Smooth muscle cell of the umbilical artery (primary cell): ENCODE results near the gene C11orf24. TPM values are rescaled to one million over a fixed set of nuclear protein-coding genes. Genes with fewer than 3 reads are reported as not detected.

Experiments
- total RNA-seq: library from RNA; depleted of rRNA; stranded (reverse); fragments of >200 nt; gene quantifications from 2 replicates; pipeline ENCODE4 v1.2.3, GENCODE V29; 2014

The C11orf24 gene
- total RNA-seq, result 40.1 and 66.5 TPM in 2 replicates

GRCh38 chr11:68271781-68272608 lies at the start of gene C11orf24:
C11orf24 (minus strand) TSS chr11:68271973; CDS start chr11:68263767, 8,206 bp downstream.

GRCh38 chr11:68312117-68312779 lies 40.5 kb upstream of the C11orf24 start, which contains the start of gene LRP5:
LRP5 (plus strand) TSS chr11:68312591; CDS start chr11:68312715, 124 bp downstream.

GRCh38 chr11:68213135-68213515 lies 58.6 kb downstream of the C11orf24 start, which contains the start of gene KMT5B:
KMT5B (minus strand) TSS chr11:68213296; CDS start chr11:68190076, 23,220 bp downstream.

Other genes with a start within 250 kb of the C11orf24 start
- gene NDUFS8, start 241.3 kb downstream of the C11orf24 start, total RNA-seq, result 78.4 and 79.0 TPM in 2 replicates
- gene TCIRG1, start 232.9 kb downstream of the C11orf24 start, total RNA-seq, result 111 and 115 TPM in 2 replicates
- gene CHKA, start 150.6 kb downstream of the C11orf24 start, total RNA-seq, result 12.0 and 14.0 TPM in 2 replicates
- 26.4 and 27.6 TPM in 2 replicates for gene KMT5B, start 58.7 kb downstream of the C11orf24 start, total RNA-seq
- 93.6 and 97.4 TPM in 2 replicates for gene LRP5, start 40.6 kb upstream of the C11orf24 start, total RNA-seq
- 108 and 119 TPM in 2 replicates for gene PPP6R3, start 188.8 kb upstream of the C11orf24 start, total RNA-seq